ENCODE data around the gene NELL1.

DNA sequence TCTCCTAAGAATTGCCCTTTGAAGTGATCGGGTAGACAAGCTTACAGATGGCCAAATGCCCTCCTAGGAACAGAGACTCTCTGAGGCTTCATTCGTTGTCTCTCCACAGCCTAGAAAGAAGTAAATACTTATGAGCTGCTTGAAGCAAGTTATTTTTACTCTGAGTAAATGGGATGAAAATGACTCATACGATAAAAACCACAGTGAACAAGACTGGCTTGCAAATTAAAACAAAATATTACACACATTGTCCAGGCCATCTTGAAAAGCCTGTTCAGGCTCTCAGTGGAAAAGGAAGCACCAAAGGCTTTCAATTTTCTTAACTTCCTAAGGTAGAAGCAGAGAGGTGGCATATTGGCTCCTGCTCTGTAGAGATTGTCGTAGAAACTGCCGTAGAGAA, 294.2 kb downstream of the NELL1 start:
- TF ChIP-seq, protein P1, sequence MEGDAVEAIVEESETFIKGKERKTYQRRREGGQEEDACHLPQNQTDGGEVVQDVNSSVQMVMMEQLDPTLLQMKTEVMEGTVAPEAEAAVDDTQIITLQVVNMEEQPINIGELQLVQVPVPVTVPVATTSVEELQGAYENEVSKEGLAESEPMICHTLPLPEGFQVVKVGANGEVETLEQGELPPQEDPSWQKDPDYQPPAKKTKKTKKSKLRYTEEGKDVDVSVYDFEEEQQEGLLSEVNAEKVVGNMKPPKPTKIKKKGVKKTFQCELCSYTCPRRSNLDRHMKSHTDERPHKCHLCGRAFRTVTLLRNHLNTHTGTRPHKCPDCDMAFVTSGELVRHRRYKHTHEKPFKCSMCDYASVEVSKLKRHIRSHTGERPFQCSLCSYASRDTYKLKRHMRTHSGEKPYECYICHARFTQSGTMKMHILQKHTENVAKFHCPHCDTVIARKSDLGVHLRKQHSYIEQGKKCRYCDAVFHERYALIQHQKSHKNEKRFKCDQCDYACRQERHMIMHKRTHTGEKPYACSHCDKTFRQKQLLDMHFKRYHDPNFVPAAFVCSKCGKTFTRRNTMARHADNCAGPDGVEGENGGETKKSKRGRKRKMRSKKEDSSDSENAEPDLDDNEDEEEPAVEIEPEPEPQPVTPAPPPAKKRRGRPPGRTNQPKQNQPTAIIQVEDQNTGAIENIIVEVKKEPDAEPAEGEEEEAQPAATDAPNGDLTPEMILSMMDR (IDR thresholded peaks at IDR 0.05), result no peak
- no peak for TF ChIP-seq POLR2A (IDR thresholded peaks at IDR 0.05)
